SK-N-SH (cell line): ENCODE results near the gene KYNU. TPM values are rescaled to one million over a fixed set of nuclear protein-coding genes. Genes with fewer than 3 reads are reported as not detected.

Experiments used
- CTCF ChIA-PET: fragments of 300-600, 350-600 bp; formaldehyde crosslinking; extraction: SDS; loops from one replicate; lab custom pipeline; 2021; lab: Yijun Ruan, JAX
- POLR2A ChIA-PET: fragments of 350-600 bp; sonication (Branson Sonifier 250); formaldehyde crosslinking; extraction: SDS; loops from one replicate; lab custom pipeline; 2020; ENCODE audit warnings: antibody characterized with exemption, inconsistent platforms; lab: Yijun Ruan, JAX
- DNase-seq: peaks from one replicate; pipeline ENCODE4 v3.0.0; 2012
- H2AFZ ChIP-seq: fragments of 200-600 bp; sonication (generic); 2 replicates; pipeline ENCODE4 v1.8.1; 2016; ENCODE audit warnings: antibody characterized with exemption, mild to moderate bottlenecking, low read depth
- H3F3A ChIP-seq: fragments of 200-600 bp; sonication (generic); replicated peaks from 2 replicates; pipeline ENCODE3; 2016; ENCODE audit warnings: antibody characterized with exemption, mild to moderate bottlenecking; ENCODE audit not compliant: insufficient read depth
- H3K27ac ChIP-seq, 2 experiments: fragments of 200-500 bp in 1 of 2; fragments of 200-600 bp in 1 of 2; sonication (Bioruptor generic) in 1 of 2; sonication (generic), shearing (Covaris generic) in 1 of 2; 2 replicates each; pipeline versions ENCODE4 v1.5.1 to v1.6.1; 2014 to 2016; ENCODE audit warnings: low read depth in 2 of 2, inconsistent platforms in 1 of 2, low read length in 1 of 2, mild to moderate bottlenecking in 1 of 2, mixed read lengths in 1 of 2
- H3K27me3 ChIP-seq: fragments of 200-600 bp; sonication (generic), shearing (Covaris generic); 2 replicates; pipeline ENCODE4 v1.6.1; 2016; ENCODE audit warnings: mixed run types; ENCODE audit not compliant: insufficient read depth
- H3K36me3 ChIP-seq, 2 experiments: fragments of 200-500 bp in 1 of 2; fragments of 200-600 bp in 1 of 2; sonication (Bioruptor generic) in 1 of 2; sonication (generic) in 1 of 2; replicated peaks in 1 of 2; 2 replicates each; pipeline versions ENCODE3 to v1.5.1; 2014 to 2016; ENCODE audit warnings: low read length in 1 of 2, mild to moderate bottlenecking in 1 of 2; ENCODE audit not compliant: insufficient read depth in 2 of 2, control insufficient read depth in 1 of 2
- H3K4me1 ChIP-seq, 2 experiments: fragments of 200-500 bp in 1 of 2; fragments of 200-600 bp in 1 of 2; sonication (Bioruptor generic) in 1 of 2; sonication (generic), shearing (Covaris generic) in 1 of 2; 2 replicates each; pipeline versions ENCODE4 v1.5.1 to v1.6.1; 2014 to 2016; ENCODE audit warnings: low read depth in 1 of 2, low read length in 1 of 2, mixed run types in 1 of 2; ENCODE audit not compliant: insufficient read depth in 2 of 2, control insufficient read depth in 1 of 2
- H3K4me2 ChIP-seq: fragments of 200-600 bp; sonication (generic), shearing (Covaris generic); 2 replicates; pipeline ENCODE4 v1.6.1; 2017; ENCODE audit warnings: mixed run types
- H3K4me3 ChIP-seq, 2 experiments: fragments of 200-500 bp in 1 of 2; fragments of 200-600 bp in 1 of 2; sonication (Bioruptor generic) in 1 of 2; sonication (generic), shearing (Covaris generic) in 1 of 2; 2 replicates each; pipeline versions ENCODE4 v1.5.1 to v1.8.1; 2014 to 2016; ENCODE audit warnings: low read depth in 2 of 2, inconsistent platforms in 1 of 2, low read length in 1 of 2, mild to moderate bottlenecking in 1 of 2, mixed read lengths in 1 of 2, moderate library complexity in 1 of 2
- H3K79me2 ChIP-seq: fragments of 200-600 bp; sonication (generic); 2 replicates; pipeline ENCODE4 v1.8.1; 2017; ENCODE audit warnings: mild to moderate bottlenecking; ENCODE audit not compliant: insufficient read depth
- H3K9ac ChIP-seq: fragments of 200-600 bp; sonication (generic); 2 replicates; pipeline ENCODE4 v1.6.1; 2017; ENCODE audit warnings: mixed run types
- H3K9me2 ChIP-seq: fragments of 200-600 bp; sonication (generic); 2 replicates; pipeline ENCODE4 v1.6.1; 2017; ENCODE audit warnings: mixed run types
- H3K9me3 ChIP-seq: fragments of 200-600 bp; sonication (generic); 2 replicates; pipeline ENCODE4 v1.6.1; 2017; ENCODE audit warnings: mixed run types, mild to moderate bottlenecking, moderate library complexity
- H4K20me1 ChIP-seq: fragments of 200-600 bp; sonication (generic); 2 replicates; pipeline ENCODE4 v1.6.1; 2017; ENCODE audit warnings: mild to moderate bottlenecking, mixed run types; ENCODE audit not compliant: insufficient read depth
- EZH2phosphoT487 ChIP-seq: fragments of 200-600 bp; sonication (generic); IDR thresholded peaks from 2 replicates; pipeline ENCODE4 v1.6.1; 2017; ENCODE audit warnings: low read depth, mixed run types, mild to moderate bottlenecking, antibody characterized with exemption, moderate library complexity, borderline replicate concordance
- GABPA ChIP-seq: IDR thresholded peaks from 2 replicates; pipeline ENCODE4 v1.4.0; 2012; ENCODE audit warnings: low read depth, mild to moderate bottlenecking
- GATA2 ChIP-seq: sonication (generic); formaldehyde crosslinking; IDR thresholded peaks from 2 replicates; pipeline ENCODE4 v1.5.0; 2020; ENCODE audit warnings: mild to moderate bottlenecking, missing genetic modification reagents
- JUND ChIP-seq: IDR thresholded peaks from 2 replicates; pipeline ENCODE4 v1.4.0; 2012
- MEF2A ChIP-seq: IDR thresholded peaks from 2 replicates; pipeline ENCODE4 v1.4.0; 2012; ENCODE audit warnings: low read depth, borderline replicate concordance
- NFIC ChIP-seq: IDR thresholded peaks from 2 replicates; pipeline ENCODE4 v1.4.0; 2012; ENCODE audit warnings: borderline replicate concordance
- NRF1 ChIP-seq: IDR thresholded peaks from 2 replicates; pipeline ENCODE4 v1.6.1; 2012; ENCODE audit warnings: low read depth, mild to moderate bottlenecking, low read length
- RAD21 ChIP-seq: IDR thresholded peaks from 2 replicates; pipeline ENCODE4 v1.6.1; 2012; ENCODE audit warnings: mild to moderate bottlenecking, low read length
- RFX5 ChIP-seq: IDR thresholded peaks from 2 replicates; pipeline ENCODE4 v1.6.1; 2012; ENCODE audit warnings: mild to moderate bottlenecking, improper control_type of control experiment, low read length
- SIN3A ChIP-seq: IDR thresholded peaks from 2 replicates; pipeline ENCODE4 v1.6.1; 2012; ENCODE audit warnings: low read depth, mild to moderate bottlenecking, low read length, moderate library complexity, borderline replicate concordance
- SMC3 ChIP-seq: IDR thresholded peaks from 2 replicates; pipeline ENCODE4 v1.6.1; 2012; ENCODE audit warnings: low read depth, low read length, improper control_type of control experiment
- TAF1 ChIP-seq: IDR thresholded peaks from 2 replicates; pipeline ENCODE4 v1.6.1; 2012; ENCODE audit warnings: low read depth, mild to moderate bottlenecking, low read length, moderate library complexity, borderline replicate concordance
- TCF12 ChIP-seq: IDR thresholded peaks from 2 replicates; pipeline ENCODE4 v1.4.0; 2012
- YY1 ChIP-seq: IDR thresholded peaks from 2 replicates; pipeline ENCODE4 v1.4.0; 2012; ENCODE audit warnings: low read depth, mild to moderate bottlenecking
- WGBS: methylation state at CpG from one replicate; pipeline ENCODE4 v1.1.6; 2017; ENCODE audit warnings: low lambda C conversion rate; 5-methylcytosine and 5-hydroxymethylcytosine counted together
- polyA plus RNA-seq, 3 experiments: library from polyadenylated mRNA; depleted of rRNA; stranded (reverse); fragments of >200 nt; gene quantifications; 2 replicates each; pipeline ENCODE4 v1.2.3, GENCODE V29; 2012
- TF ChIP-seq, protein P1 (sequence below): IDR thresholded peaks from 2 replicates; pipeline ENCODE4 v1.4.0; 2012; ENCODE audit warnings: low read depth
- TF ChIP-seq, protein P2 (sequence below): fragments of 150-350 bp; IDR thresholded peaks from 2 replicates; pipeline ENCODE4 v1.6.1; 2017; ENCODE audit warnings: antibody characterized with exemption, low read length, low read depth, borderline replicate concordance
- TF ChIP-seq, protein P3 (sequence below): IDR thresholded peaks from 2 replicates; pipeline ENCODE4; 2012
- TF ChIP-seq, protein P4 (sequence below): IDR thresholded peaks from 2 replicates; pipeline ENCODE4 v1.4.0; 2012; ENCODE audit warnings: low read depth, borderline replicate concordance
- TF ChIP-seq, protein P5 (sequence below): IDR thresholded peaks from 2 replicates; pipeline ENCODE4 v1.6.1; 2012; ENCODE audit warnings: mild to moderate bottlenecking, low read depth, low read length, moderate library complexity
- TF ChIP-seq, protein P6 (sequence below): fragments of 150-350 bp; IDR thresholded peaks from 2 replicates; pipeline ENCODE4 v1.6.1; 2016; ENCODE audit warnings: mild to moderate bottlenecking, low read depth, low read length

The KYNU gene
- polyA plus RNA-seq, 1 of the 3 experiments (the other 2 are of a cell fraction): not detected

DNA sequence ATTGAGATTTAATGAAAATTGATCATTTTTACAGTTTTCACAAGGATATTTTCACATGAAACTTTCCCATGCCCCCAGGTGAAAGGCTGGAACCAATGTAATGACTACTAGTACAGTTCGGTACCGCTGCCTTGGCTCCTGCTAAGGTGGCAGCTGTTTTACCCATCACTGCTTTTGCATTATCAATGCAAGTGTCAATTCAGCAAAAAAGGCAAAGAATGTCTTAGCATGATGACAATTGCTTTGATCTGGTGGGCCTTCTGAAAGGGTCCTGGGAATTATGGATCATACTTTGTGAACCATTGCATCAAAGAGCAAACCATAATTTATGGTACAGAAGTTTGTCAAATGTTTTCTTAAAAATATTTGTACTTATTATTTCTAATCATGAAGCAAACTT lies 107.2 kb downstream of the KYNU start:
- H3K9me3 ChIP-seq: no peaks in the 10 kb centered on the region
- H3K27me3 ChIP-seq: no peaks in the 10 kb centered on the region
- H3F3A ChIP-seq: no peaks in the 10 kb centered on the region
- POLR2A ChIA-PET: no interaction called here
- DNase-seq: no peak
- no peaks in the 10 kb centered on the region for H3K9me2 ChIP-seq
- 89% methylated on average over 2 of the region's 2 CpGs for WGBS
- no peak overlapping the region for H3K4me3 ChIP-seq
- no peak overlapping the region for H3K4me2 ChIP-seq
- no peak for TF ChIP-seq JUND
- TF ChIP-seq, protein P1, sequence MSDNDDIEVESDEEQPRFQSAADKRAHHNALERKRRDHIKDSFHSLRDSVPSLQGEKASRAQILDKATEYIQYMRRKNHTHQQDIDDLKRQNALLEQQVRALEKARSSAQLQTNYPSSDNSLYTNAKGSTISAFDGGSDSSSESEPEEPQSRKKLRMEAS: no peak
- TF ChIP-seq, protein P2, sequence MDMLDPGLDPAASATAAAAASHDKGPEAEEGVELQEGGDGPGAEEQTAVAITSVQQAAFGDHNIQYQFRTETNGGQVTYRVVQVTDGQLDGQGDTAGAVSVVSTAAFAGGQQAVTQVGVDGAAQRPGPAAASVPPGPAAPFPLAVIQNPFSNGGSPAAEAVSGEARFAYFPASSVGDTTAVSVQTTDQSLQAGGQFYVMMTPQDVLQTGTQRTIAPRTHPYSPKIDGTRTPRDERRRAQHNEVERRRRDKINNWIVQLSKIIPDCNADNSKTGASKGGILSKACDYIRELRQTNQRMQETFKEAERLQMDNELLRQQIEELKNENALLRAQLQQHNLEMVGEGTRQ: no peak
- TF ChIP-seq GABPA: no peak
- no peak for TF ChIP-seq TAF1
- TF ChIP-seq SMC3: no peak
- no peak for TF ChIP-seq GATA2 (CRISPR knock-in tag)
- no peak for TF ChIP-seq EZH2phosphoT487
- TF ChIP-seq MEF2A: no peak
- TF ChIP-seq TCF12: no peak
- no peak for TF ChIP-seq RAD21
- no peak for TF ChIP-seq YY1
- no peak for TF ChIP-seq NFIC
- TF ChIP-seq, protein P3, sequence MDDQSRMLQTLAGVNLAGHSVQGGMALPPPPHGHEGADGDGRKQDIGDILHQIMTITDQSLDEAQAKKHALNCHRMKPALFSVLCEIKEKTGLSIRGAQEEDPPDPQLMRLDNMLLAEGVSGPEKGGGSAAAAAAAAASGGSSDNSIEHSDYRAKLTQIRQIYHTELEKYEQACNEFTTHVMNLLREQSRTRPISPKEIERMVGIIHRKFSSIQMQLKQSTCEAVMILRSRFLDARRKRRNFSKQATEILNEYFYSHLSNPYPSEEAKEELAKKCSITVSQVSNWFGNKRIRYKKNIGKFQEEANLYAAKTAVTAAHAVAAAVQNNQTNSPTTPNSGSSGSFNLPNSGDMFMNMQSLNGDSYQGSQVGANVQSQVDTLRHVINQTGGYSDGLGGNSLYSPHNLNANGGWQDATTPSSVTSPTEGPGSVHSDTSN: no peak
- TF ChIP-seq, protein P4, sequence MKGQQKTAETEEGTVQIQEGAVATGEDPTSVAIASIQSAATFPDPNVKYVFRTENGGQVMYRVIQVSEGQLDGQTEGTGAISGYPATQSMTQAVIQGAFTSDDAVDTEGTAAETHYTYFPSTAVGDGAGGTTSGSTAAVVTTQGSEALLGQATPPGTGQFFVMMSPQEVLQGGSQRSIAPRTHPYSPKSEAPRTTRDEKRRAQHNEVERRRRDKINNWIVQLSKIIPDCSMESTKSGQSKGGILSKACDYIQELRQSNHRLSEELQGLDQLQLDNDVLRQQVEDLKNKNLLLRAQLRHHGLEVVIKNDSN: no peak
- H3K79me2 ChIP-seq: no peaks in the 10 kb centered on the region
- H3K9ac ChIP-seq: no peak overlapping the region
- no peak overlapping the region for H2AFZ ChIP-seq
- CTCF ChIA-PET: interaction anchor here (2.7 kb wide), 1 partner anchor 302 kb away, joined by 9 read pairs; no protein-coding TSS in a partner anchor
- no peaks in the 10 kb centered on the region for H3K4me1 ChIP-seq
- no peaks in the 10 kb centered on the region for H3K36me3 ChIP-seq
- no peaks in the 10 kb centered on the region for H4K20me1 ChIP-seq
- H3K27ac ChIP-seq: no peak overlapping the region

DNA sequence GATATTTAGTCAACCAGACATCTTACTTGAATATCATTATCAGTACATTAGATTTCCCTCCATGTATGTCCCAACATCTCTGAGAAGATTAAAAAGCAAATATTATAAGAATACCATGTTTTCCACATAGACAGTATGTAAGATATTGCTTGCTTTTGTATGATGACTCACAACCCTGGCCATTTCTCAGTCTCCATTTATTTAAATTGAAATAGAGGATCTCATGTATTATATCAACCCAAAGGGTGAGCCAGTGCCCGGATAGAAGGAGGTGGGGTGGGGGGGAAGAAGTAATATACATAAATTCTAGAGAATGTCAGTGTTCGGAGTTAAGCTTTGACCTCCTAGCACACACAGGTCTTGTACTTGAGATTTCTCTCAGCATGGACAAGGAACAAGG lies 109.6 kb downstream of the KYNU start:
- Histone ChIP-seq H2AFZ (no peak overlapping the region), H3F3A (no peaks in the 10 kb centered on the region), H3K9me2 (no peaks in the 10 kb centered on the region), H3K79me2 (no peaks in the 10 kb centered on the region), H3K27me3 (no peaks in the 10 kb centered on the region), H3K4me2 (no peak overlapping the region), H3K36me3 (no peaks in the 10 kb centered on the region), H4K20me1 (no peaks in the 10 kb centered on the region), H3K27ac (no peak overlapping the region), H3K9me3 (no peaks in the 10 kb centered on the region), H3K4me1 (no peaks in the 10 kb centered on the region), H3K9ac (no peak overlapping the region), H3K4me3 (no peak overlapping the region)
- ChIA-PET POLR2A (no interaction called here), CTCF (interaction anchor here (0.8 kb wide), 1 partner anchor 11 kb away, joined by 3 read pairs; no protein-coding TSS in a partner anchor)
- DNase-seq: no peak
- 55% methylated on average over 2 of the region's 2 CpGs for WGBS
- TF ChIP-seq NRF1 (no peak), GABPA (no peak), SIN3A (no peak), RFX5 (no peak)
- TF ChIP-seq, protein P5, sequence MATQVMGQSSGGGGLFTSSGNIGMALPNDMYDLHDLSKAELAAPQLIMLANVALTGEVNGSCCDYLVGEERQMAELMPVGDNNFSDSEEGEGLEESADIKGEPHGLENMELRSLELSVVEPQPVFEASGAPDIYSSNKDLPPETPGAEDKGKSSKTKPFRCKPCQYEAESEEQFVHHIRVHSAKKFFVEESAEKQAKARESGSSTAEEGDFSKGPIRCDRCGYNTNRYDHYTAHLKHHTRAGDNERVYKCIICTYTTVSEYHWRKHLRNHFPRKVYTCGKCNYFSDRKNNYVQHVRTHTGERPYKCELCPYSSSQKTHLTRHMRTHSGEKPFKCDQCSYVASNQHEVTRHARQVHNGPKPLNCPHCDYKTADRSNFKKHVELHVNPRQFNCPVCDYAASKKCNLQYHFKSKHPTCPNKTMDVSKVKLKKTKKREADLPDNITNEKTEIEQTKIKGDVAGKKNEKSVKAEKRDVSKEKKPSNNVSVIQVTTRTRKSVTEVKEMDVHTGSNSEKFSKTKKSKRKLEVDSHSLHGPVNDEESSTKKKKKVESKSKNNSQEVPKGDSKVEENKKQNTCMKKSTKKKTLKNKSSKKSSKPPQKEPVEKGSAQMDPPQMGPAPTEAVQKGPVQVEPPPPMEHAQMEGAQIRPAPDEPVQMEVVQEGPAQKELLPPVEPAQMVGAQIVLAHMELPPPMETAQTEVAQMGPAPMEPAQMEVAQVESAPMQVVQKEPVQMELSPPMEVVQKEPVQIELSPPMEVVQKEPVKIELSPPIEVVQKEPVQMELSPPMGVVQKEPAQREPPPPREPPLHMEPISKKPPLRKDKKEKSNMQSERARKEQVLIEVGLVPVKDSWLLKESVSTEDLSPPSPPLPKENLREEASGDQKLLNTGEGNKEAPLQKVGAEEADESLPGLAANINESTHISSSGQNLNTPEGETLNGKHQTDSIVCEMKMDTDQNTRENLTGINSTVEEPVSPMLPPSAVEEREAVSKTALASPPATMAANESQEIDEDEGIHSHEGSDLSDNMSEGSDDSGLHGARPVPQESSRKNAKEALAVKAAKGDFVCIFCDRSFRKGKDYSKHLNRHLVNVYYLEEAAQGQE: no peak
- TF ChIP-seq, protein P6, sequence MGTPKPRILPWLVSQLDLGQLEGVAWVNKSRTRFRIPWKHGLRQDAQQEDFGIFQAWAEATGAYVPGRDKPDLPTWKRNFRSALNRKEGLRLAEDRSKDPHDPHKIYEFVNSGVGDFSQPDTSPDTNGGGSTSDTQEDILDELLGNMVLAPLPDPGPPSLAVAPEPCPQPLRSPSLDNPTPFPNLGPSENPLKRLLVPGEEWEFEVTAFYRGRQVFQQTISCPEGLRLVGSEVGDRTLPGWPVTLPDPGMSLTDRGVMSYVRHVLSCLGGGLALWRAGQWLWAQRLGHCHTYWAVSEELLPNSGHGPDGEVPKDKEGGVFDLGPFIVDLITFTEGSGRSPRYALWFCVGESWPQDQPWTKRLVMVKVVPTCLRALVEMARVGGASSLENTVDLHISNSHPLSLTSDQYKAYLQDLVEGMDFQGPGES: no peak
- TF ChIP-seq, protein P4: no peak
